Stimulated activated CD8-positive, alpha-beta memory T cell treated with anti-CD3 and anti-CD28 coated beads, Interleukin-12 subunit alpha, Interleukin-12 subunit beta, amount 100 ng/mL, for 1 hour (primary cell): ENCODE data around the gene SH2D4B.

Experiments used
- DNase-seq: peaks from one replicate; pipeline ENCODE4 v3.0.0-alpha.2; 2020; ENCODE audit warnings: low read depth

Gene SH2D4B

DNA sequence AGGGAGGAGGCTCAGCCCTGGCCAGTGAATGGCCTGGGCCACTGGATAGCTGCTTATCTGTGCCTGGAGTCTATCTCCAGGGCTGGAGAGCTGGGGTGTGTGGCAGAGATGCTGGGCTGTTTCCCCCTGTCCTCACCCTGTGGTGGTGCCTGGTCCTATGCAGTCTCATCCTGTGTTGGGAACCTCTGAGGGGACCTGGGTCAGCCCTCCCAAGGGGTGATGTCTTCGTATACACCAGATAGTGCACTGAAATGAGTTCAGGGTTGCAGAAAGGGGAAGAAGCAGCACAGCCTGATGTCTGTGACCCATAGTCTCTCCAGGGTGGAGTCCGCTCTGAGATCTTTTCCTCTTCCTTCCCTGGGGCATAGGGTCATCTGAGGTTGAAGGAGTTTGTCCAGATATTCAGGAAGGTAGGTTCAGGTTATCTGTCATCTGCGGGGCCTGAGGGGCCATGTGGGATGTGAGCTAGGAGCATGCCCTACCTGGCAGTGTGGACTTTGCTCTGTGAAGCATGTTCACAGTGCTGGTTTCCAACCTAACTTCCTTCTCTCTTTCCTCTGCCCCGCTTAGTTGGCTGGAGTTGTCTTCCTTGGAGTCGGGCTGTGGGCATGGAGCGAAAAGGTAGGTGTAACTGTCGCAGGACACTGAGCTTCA, 33.4 kb upstream of the SH2D4B start:
- no peak for DNase-seq

- no peak for DNase-seq
Measured at GRCh38 chr10:80504897-80505465, 32.7 kb upstream of the SH2D4B start.

- no peak for DNase-seq
Measured at GRCh38 chr10:80506189-80506575, 31.5 kb upstream of the SH2D4B start.

DNA sequence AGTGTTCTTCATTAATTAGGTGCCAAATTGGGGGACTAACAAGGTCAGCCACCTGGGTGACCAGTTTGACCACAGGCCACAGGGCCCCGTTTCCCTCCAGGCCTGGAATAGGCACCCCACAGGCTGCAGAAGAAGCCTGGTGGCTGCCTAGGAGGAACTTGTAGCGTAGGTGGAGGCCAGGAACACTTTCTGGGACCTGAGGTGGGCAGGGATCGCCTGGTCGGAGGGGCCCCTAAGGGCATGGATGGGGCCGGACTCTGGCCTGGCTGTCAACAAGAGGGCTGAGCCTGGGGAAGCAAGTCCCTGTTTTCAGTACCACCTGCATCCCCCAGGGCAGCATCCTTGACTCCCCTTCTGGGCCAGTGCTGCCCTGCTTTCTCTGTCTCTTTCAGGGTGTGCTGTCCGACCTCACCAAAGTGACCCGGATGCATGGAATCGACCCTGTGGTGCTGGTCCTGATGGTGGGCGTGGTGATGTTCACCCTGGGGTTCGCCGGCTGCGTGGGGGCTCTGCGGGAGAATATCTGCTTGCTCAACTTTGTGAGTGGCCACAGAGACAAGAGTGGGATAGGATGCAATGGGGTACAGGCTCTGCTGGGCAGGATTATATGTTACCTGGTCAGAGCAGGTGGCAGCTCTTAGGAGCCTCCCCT, 30.7 kb upstream of the SH2D4B start:
- DNase-seq: no peak

DNA sequence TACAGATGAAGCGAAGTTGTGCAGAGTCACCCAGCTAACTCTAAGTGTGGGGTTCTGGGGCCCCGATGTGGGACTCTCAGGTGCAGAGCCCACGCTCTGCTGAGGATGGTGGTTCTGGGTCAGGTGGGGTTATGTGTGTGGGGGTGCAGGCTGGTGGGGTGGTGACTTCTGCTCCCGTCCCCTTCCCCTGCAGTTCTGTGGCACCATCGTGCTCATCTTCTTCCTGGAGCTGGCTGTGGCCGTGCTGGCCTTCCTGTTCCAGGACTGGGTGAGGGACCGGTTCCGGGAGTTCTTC, 28.6 kb upstream of the SH2D4B start:
- DNase-seq: no peak

DNA sequence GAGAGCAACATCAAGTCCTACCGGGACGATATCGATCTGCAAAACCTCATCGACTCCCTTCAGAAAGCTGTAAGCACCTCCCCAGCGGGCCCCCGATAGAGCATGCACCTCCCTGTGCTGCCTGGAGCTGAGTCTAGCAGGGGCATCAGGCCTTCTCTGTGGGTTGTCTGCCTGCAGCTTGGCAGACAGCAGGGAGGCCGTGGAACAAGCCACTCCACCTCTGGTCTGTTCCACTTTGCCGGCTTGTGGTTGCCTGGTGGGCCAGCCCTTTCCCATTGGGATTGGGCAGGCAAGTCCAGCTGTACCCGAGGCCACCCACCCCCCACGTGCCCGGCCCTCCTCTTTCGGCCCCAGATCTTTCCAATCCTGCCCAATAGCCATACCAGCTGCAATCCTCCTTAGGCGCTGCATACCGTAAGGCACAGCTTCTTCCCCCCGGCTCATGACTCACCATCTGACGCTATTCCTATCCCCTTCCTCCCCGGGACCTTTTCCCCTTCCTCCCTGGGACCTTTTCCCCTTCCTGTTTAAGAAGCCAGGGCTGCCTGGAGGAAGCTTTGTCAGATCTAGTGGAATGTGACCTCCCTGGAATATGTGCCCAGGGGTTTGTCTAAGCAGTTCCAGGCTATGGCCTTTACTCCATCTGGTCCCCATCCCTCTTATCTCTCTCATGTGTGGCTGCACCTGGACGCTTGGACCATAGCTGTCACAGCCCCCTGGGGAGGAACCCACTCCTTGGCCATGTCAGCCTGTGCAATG, 28.1 kb upstream of the SH2D4B start:
- no peak for DNase-seq

DNA sequence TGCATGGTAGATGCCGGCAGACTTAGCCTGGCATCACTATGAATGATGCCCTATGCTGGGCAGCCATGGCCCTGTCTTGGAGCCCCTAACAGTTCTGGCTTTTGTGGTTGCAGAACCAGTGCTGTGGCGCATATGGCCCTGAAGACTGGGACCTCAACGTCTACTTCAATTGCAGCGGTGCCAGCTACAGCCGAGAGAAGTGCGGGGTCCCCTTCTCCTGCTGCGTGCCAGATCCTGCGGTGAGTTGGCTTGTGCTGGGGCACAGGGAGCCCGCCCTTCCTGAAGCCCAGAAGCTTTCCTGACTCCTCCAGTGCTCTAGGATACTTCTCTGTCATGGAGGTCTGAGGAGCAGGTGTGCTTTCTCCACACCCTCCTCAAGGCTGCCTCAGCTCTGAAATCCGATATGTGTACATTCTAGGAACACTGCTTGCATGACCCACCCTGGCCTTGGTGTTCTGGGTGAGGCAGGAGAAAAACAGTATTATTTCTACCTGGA, 25.6 kb upstream of the SH2D4B start:
- DNase-seq: no peak

DNA sequence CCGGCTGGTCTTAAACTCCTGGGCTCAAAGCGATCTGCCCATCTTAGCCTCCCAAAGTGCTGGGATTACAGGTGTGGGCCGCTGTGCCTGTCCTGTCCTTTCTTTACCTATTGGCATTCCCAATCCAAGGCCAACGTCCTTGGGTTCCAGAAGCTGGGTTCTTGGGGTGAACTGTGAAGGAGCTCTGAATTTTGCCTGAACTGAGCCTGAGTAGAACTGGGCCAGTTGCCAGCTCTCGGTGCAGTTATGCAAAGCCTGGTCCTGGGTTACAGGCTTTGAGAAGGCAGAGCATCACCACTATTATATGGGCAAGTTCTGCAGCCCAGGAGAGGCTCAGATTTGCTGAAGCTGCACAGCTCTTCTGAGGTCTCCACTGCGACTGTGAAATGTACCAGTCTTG, 24.6 kb upstream of the SH2D4B start:
- DNase-seq: no peak

- DNase-seq: no peak
Measured at GRCh38 chr10:80515511-80515910, 22.2 kb upstream of the SH2D4B start.

DNA sequence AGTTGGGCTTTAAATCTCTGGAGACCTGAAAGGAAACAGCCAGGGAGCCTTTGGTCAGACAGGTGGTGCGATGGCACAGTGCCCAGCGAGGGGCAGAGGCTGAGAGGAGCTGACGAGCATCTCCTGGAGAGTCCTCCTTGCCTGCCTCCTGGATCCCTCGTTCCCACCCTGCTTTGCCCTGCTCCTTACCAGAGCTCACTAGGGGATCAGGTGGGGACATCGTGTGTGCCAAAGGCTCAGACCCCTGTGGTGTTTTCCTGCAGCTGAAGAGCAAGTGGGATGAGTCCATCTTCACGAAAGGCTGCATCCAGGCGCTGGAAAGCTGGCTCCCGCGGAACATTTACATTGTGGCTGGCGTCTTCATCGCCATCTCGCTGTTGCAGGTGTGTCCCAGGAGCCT, 21.8 kb upstream of the SH2D4B start:
- no peak for DNase-seq

- DNase-seq: no peak
Measured at GRCh38 chr10:80516506-80517075, 21.1 kb upstream of the SH2D4B start.

- DNase-seq: no peak
Measured at GRCh38 chr10:80517416-80518142, 20.1 kb upstream of the SH2D4B start.

- no peak for DNase-seq
Measured at GRCh38 chr10:80518143-80518806, 19.4 kb upstream of the SH2D4B start.

GRCh38 chr10:80518807-80519360, 18.8 kb upstream of the SH2D4B start:
- no peak for DNase-seq

DNA sequence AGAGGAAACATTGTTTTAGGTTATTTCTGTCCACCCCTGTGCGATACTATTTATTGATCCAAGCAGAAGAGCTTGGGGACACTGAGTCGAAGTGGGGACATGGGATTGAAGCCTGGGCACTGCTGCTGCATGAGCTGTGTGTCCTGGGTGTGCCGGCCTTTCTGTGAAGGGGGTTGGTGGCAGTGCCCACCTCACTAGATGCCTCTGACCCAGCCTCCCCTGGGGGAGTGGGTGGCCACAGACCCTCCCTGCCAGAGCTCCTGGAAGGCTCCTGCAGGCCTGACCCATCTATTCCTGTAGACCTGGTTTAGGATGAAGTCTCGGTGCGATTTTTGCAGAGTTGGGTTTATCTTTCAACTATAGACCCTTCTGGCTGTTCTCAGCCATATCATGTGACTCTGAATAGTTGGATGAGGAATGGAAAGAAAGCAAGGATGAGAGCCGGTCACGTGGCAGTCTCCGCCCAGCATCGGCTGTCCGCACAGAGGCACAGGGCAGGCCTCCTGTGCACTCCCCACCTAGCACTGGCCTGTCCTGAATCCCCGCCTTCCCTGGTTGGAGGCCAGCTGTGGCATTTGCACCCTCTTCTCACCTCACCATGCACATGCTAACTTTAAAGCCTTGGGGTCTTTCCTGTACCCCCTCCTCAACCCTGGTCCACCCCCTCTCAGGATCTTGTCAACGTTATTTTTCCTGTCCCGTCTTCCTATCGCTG, 17.6 kb upstream of the SH2D4B start:
- no peak for DNase-seq

GRCh38 chr10:80520661-80521470, 16.8 kb upstream of the SH2D4B start:
- DNase-seq: no peak

DNA sequence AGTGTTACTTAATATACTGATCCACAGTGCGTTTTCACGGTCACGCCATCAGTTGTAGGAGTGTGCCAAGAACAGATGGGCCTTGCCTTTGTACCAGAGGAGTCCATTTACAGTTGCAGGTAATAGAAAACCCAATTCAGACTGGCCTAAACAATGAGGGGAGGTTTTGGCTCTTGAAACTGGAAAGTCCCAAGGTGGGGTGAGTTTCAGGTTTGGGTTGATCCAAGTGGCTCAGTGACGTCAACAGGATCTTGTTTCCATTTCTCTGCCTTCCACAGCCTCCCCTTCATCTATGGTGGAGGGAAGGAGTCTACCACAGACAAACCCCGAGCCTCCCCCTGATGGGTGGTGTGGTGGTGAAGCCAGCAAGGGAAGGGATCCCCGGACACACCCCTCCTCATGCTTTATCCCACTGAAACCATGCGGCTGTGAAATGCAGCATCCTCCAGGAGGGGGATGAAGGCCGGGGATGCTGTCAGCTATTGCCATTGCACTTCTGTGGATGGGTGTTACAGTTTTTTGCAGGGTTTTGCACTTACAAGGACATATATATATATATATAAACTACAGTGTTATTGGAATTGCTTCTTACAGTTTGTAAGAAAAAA, 14.8 kb upstream of the SH2D4B start:
- no peak for DNase-seq

DNA sequence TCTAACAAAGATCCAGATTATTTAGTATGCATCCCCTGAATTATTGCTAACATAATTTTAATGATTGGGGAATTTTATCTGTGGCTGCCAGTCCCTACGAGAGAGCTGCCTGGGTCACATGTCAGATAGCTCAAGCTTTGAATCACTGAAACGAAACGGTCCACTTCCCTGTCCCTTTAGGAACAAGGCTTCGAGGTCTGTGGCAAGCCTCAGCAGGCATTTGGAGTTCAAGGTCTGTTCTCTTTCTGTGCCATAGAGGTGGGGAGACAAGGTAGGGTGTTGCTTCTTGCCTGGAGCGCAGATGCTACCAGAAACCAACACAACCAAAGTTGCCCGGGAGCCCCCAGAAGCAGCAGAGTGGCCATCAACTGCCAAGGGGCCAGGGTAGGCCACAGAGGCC, 13.9 kb upstream of the SH2D4B start:
- DNase-seq: no peak
